Measurements from ENCODE around the gene ZRANB2.

DNA sequence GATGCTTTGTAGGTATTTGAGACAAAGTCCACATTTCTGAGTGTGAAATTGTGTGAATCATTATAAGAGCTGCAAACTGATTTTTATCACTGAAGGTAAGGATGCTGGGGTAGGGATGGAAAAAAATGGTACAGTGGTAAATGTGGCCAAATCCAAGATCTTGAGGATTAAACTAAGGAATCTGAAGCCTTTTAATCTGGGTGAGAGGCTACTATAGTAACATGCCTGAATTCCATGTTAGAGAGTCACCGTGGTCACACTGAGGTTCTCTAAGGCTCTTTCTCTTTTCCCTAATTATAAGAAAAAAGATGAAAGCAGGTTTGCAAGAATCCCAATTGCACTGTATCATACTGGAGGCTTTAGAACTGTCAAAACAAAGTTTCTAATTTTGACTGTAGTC is 50.8 kb downstream of the ZRANB2 start:
- TF ChIP-seq, protein P1, sequence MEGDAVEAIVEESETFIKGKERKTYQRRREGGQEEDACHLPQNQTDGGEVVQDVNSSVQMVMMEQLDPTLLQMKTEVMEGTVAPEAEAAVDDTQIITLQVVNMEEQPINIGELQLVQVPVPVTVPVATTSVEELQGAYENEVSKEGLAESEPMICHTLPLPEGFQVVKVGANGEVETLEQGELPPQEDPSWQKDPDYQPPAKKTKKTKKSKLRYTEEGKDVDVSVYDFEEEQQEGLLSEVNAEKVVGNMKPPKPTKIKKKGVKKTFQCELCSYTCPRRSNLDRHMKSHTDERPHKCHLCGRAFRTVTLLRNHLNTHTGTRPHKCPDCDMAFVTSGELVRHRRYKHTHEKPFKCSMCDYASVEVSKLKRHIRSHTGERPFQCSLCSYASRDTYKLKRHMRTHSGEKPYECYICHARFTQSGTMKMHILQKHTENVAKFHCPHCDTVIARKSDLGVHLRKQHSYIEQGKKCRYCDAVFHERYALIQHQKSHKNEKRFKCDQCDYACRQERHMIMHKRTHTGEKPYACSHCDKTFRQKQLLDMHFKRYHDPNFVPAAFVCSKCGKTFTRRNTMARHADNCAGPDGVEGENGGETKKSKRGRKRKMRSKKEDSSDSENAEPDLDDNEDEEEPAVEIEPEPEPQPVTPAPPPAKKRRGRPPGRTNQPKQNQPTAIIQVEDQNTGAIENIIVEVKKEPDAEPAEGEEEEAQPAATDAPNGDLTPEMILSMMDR (optimal IDR thresholded peaks at IDR 0.05 in 1 of 3, IDR thresholded peaks at IDR 0.05 in 1 of 3, conservative IDR thresholded peaks at IDR 0.05 in 1 of 3; ENCODE audit: extremely low read depth in 1 of 3, insufficient read depth in 2 of 3, low read length in 3 of 3) = no peak
- no peak for TF ChIP-seq EZH2 (IDR thresholded peaks at IDR 0.05; ENCODE audit: low read length)
